Renal cortex interstitium (tissue), 11 donors: Measurements from ENCODE around the gene CLTA. TPM values are rescaled to one million over a fixed set of nuclear protein-coding genes. Genes with fewer than 3 reads are reported as not detected.
A peak's percentile ranks its signal among the peaks of the same experiment; 100 is the strongest.
"Not testable (repeated sequence)": the region's sequence is repeated elsewhere in the genome, so short reads cannot be mapped to it uniquely, and the experiment has no call there.

Source experiments
- DNase-seq, 11 donors: peaks; one replicate each; pipeline ENCODE4 v3.0.0-alpha.2; 2013; ENCODE audit warnings: low read depth in 9 of 11, low spot score in 4 of 11; ENCODE audit errors: extremely low read depth in 1 of 11
- polyA plus RNA-seq, 3 donors: library from polyadenylated mRNA; unstranded; fragments of 120-200 nt; gene quantifications; one replicate each; pipeline ENCODE4 v1.2.1, GENCODE V29; 2013; ENCODE audit not compliant: insufficient read length in 3 of 3

Gene CLTA
- polyA plus RNA-seq, 3 donors = 277 to 304 (median 297) TPM

DNA sequence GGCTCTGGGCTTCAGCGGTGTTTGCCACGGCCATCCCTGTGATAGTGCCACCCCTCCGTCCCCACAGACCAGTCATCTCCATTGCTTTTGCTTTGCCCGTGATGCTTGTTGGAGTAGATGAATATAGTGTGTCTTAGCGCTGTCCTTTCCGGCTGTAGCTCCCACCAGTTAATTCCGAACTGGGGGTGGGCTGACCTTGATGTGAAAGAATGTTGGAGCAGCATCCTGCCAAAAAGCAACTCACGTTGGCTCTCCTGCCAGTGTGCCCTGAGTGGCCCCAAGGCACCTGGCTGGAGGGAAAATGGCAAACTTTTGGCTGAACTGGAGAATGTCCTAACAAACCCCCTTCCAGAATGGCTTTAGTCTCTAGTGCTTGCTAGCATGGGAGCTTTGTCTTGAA lies 20.0 kb downstream of the CLTA start:
- DNase-seq = no peak

DNA sequence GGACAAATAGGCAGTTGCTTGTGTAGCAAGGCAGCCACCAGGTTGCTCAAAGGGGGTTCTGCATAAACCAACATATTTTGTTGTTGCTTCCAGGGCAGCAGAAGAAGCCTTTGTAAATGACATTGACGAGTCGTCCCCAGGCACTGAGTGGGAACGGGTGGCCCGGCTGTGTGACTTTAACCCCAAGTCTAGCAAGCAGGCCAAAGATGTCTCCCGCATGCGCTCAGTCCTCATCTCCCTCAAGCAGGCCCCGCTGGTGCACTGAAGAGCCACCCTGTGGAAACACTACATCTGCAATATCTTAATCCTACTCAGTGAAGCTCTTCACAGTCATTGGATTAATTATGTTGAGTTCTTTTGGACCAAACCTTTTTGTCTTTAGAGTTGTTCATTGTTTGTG lies 20.8 kb downstream of the CLTA start:
- no peak for DNase-seq

DNA sequence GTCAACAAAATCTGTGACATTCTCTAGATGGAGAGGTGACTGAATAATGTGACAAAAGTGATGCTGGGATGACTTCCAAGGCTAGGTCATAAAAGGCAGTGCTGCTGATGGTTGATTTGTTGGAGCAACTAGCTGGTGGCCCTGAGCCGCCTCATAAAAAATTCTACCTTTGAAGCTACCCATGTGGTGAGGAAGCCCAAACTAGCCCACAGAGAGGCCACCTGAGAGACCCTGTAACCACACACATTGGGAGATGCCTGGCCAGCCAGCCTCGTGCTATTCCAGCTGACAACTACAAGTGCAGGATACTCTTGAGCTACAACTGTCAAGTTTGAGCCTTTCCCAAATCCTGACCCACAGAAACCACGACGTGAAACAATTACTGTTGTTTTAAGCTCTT lies 22.7 kb downstream of the CLTA start:
- no peak for DNase-seq

DNA sequence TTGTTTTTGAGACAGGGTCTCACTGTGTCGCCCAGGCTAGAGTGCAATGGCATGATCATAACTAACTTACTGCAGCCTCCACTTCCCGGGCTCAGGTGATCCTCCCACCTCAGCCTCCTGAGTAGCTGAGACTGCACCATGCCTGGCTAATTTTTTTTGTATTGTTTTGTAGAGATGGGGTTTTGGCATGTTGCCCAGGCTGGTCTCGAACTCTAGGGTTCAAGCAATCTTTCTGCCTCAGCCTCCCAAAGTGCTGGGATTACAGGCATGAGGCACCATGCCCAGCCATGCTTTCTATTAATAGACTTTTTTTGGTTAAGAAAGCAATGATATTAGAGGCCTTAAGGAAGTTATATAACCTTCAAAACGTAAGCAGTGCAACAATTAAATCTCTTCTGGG lies 23.3 kb downstream of the CLTA start:
- no peak for DNase-seq

DNA sequence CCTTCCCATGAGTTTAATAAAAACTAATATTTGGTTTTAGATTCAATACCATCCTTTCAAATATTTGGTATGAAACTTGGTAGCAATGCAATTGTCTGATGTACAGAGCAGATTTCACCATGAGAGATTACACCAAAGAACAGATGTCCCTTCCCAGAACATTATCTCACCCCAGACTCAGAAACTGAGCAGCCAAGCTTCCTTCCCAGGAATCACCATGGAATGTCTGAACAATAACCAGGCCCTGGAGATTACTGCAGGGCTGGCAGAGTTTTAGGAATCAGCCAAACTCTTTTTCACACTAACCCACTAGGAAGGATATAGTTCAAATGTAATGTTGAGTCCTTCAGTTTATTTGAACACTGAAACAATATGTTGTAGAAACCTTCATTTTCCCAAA lies 23.9 kb downstream of the CLTA start:
- no peak for DNase-seq

DNA sequence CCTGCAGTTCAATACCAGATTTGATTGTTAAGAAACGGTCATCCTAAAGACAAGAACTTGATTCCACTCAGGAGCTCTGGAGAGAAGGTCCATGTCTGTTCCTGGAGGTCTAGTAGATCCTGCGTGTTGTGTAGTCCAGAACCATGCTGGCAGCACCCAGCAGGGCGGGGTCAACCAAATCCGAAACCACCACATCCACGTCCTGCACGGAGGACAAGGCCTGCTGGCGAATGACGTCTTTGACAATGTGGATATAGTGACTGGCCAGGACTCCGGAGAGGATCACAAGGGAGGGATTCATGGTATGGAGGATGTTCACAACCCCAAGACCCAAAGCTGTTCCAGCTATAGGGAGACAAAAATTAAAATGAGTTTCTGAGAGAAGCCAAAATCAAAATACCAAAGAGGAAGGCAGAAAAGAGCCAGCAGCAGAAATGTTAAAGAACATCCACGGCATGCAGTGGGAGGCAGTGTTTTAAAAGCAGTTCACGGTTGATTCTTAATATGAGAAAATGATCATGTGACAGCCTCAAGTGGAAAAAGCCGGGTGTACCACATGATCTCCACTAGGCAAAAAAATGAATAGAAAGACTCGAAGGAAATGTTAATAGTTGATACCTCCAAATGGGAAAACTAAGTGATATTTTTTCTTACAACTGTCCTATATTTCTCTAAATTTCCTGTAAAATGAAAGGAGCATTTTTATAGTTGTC lies 26.7 kb downstream of the CLTA start:
- no peak for DNase-seq

DNA sequence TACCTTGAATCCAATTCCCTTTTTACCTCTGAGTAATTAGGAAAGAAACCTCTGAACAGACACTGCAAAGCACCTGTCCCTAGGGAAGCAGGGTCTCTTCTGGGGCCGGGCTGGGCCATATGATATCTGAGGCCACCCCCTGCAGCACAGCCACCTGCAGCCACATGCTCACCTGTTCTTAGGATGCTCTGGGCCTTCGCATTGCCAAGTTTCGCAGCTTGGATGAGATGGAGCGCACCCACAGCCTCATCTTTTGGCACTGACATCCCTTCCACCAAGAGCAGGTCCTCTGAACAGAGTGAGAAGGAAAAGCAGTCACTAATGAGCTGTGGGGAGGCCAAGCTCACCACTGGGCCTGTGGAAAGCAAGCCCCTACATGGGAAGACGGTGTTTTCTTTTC lies 27.3 kb downstream of the CLTA start:
- no peak for DNase-seq

DNA sequence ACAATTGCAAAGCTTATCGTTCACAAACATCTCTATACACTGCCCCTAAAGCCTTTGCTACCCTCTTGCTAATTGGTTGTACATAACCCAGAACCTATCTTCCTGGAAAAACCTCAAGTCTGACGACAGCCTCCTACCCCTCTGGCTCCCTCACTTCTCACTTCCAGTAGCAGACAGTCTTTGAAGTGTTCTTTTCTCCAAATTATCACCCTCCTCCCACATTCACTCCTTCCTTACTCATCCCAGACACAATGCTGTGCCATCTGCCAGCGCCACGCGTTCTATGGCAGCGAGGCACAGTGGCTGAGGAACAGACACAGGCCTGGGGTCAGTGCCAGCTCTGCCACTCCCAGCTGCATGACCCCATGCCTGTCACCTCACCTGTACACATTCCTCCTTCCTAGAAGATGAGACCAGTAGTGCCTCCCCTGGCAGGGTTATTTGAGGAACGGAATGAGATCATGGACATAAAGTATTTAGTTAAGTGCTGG lies 27.7 kb downstream of the CLTA start:
- no peak for DNase-seq

DNA sequence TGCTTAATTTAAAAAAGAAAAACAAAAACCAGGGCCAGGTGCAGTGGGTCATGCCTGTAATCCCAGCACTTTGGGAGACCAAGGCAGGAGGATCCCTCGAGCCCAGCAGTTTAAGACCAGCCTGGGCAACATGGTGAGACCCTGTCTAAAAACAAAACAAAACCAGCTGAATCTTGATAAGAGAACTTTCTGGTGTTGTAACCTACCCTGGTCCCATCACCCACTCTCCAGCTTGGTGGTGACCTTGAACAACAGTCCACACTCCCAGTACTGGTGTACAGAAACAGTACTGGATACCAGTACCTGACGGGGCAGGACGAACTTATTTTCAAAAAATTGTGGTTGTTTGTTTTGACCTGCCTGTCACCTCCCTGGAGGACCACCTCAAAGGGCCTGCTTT lies 30.9 kb downstream of the CLTA start:
- DNase-seq = no peak

DNA sequence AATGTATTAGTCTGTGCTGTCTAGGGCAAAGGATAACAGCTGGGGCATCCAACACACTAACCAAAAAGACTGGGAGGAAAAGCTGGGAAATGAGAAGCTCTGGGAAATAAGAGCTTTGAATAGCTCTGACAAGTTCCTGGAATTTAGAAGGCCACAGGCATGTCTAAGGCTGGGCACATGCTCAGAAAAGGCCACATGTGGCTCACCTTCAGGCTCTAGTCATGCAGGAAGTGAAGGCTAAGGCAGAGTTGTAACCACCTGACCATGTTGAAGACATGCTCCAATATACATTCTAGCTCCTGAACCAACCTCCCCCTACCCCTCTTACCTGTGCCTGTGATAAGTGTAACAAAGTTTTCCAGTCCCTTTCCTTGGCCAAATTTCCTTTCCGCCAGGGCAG lies 31.7 kb downstream of the CLTA start:
- DNase-seq = no peak

DNA sequence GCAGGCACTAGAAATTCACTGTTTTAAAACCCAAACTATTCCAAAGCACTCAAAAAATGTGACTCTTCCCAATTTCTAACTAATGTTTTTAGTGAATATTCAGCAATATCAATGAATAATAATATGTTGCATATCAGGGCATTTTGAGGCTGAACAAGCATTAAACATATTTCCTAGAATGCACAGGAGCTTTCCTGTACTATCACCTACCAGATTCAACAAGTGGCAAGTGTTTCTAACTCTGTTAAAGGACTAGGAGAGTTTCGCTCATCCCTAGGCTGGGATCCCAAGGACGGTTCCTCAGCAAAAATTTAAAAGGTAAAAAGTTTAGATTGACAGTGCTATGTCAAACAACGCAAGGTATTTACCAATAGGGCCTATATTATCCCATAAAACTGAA lies 46.5 kb downstream of the CLTA start:
- no peak for DNase-seq

DNA sequence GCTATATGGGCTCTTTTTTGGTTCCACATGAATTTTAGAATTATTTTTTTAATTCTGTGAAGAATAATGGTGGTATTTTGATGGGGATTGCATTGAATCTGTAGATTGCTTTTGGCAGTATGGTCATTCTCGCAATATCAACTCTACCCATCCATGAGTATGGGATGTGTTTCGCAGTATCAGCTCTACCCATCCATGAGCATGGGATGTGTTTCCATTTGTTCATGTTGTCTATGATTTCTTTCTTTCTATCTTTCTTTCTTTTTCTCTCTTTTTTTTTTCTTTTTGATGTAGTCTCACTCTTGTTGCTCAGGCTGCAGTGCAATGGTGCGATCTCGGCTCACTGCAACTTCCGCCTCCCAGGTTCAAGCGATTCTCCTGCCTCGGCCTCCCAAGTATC lies 48.5 kb downstream of the CLTA start:
- DNase-seq = not testable (repeated sequence)

DNA sequence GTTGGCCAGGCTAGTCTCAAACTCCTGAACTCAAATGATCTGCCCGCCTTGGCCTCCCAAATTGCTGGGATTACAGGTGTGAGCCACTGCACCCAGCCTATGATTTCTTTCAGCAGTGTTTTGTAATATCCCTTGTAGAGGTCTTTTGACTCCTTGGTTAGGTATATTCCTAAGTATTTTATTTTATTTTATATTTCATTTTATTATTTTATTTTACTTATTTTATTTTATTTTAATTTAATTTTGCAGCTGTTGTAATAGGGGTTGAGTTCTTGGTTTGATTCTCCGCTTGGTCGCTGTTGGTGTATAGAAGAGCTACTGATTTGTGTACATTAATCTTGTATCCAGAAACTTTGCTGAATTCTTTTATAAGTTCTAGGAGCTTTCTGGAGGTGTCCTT lies 49.0 kb downstream of the CLTA start:
- DNase-seq = not testable (repeated sequence)

DNA sequence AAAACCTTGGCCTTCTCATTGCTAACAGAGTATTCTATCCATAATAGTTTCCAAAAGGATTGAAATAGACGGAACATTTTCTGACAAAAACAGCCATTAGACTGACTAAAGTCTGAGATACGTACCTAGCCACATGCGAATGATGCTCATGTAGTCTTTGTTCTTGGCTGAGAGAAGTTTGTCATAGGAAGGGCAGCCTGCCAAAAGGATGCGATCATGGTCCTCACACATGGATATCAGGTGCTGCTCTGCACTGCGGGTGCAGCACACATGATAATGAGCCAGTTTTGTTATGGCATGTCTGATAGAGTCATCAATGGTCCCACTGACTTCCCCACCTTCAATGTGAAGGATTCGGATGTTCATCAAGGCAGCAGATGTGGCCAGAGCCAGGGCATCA lies 55.2 kb downstream of the CLTA start:
- DNase-seq = no peak

DNA sequence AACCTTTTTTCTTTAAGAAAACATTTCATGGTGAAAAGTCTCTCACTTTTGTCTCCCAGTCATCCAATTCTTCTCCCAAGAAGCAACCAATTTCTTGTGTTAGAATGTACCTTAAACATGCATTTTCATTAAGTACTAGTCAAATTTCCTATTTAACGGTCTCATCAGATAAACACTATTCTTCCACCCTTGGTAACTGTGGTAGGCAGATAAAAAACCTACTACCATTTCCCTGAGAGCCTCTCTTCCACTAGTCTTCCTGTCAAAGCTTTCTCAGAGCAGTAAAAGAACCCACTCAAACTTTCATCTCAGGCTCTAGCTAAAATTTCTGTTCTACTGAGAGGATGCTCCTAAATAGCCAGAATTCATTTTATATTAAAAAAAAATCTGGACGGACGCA lies 56.6 kb downstream of the CLTA start:
- DNase-seq = no peak

DNA sequence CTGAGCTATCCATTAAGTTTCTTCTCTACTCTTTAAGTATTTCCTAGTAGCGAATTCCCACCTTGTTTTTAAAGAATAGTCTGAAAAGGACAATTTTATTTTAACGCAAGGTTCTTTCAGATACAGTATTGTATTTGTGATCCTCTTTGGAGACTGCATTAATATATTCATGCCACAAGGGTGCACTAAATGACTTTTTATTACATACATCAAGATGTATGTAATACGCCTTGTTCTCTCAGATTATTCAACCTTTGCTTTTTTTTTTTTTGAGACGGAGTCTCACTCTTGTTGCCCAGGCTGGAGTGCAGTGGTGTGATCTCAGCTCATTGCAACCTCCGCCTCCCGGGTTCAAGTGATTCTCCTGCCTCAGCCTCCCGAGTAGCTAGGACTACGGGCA lies 57.3 kb downstream of the CLTA start:
- DNase-seq = peak in 5 of 11 donors; percentile 7 to 31 (median 25)

DNA sequence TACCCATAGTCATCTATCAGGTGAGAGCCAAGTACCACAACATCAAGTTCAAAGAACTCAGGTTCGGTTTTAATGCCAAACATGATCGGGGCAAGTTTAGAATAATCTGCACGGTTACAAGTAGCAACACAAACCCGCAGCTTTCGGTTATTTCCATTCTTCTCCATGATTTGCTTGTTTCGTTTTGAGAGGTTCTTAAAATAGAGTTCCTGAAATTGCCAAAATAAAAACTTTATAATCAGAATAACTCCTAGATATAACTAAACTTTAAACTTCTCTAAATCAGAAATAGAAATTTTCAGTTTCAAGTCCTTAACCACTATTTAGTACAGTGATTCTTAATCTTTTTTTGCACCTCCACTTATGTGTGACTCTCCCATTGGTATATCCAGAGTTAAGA lies 58.5 kb downstream of the CLTA start:
- DNase-seq = no peak

DNA sequence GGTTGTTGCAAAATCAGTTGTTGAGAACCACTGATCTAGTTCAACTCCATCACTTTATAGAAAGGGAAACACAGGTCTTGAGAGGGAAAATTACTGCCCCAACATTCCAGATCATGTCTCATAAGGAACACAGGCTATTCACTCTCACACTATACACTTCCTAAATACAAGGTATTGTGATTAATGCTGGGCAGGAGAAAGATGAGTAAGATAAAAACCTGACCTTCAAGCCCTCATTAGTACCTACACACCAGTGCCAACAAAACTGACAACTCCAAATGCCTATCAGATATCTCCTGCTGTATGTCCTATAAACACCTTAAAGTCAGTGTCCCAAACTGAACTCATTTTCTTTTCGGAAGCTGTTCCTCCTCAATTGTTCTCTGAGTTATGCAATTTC lies 59.4 kb downstream of the CLTA start:
- DNase-seq = no peak

DNA sequence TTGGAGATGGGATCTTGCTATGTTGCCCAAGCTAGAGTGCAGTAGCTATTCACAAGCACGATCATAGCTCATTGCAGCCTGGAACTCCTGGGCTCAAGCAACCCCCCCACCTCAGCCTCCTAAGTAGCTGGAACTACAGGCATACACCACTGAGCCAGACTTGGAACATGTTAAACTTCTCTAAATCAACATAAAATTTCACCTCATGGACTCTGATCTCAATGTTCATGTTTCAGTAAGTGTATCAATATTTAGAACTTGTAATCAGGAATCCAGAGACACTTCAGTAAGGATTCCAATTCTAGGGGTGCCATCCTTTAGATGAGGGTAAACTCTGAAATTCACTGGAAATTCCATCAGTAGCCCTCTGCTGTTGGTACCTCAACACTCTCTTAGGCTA lies 60.7 kb downstream of the CLTA start:
- no peak for DNase-seq

DNA sequence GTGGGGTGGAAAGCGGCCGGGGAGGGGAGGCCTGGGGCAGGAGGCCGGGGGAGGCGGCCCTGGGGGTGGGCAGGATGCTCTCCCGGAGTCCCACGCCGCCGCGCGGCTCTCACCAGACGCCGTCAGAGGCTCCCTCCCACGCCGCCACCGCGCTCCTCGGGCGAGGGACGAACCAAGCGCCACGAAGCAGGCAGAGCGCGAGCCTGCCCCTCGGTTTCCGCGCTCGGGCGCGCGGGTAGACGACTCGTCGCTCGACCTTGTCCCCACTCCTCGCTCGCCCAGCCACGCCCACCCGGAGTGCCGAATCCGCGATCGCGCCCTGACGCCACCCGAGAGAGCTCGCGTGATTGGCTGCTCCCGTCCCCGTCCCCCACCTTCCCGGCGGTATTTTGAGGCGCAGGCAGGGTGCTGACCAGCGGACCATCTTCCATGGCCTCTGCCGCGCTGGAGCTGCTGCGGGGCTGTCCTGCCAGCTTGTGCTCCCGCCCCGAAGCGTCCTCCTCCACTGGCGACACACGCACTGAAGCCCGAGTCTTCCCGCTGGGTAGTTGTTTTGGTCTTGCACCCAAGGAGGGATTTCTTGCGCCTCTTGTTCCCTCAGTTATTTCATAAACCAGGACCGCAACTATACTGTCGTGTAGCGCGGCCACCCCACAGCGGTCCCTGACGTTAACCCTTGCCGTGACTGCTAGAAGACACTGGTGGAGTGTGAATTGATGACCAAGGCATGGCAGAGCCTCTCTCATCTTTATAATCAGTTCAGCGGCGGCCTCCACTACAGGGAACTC lies 67.7 kb downstream of the CLTA start, which contains the start of gene GNE:
Gene GNE (minus strand): TSS at position 241 of the 788 bp plus-strand sequence. CDS start 9,093 bp downstream, outside the sequence.
- peak; percentile 88 to 97 (median 95) for DNase-seq
